IMR-90 (cell line): Measurements from ENCODE around the gene ANKRD1. TPM values are rescaled to one million over a fixed set of nuclear protein-coding genes. Genes with fewer than 3 reads are reported as not detected.

Experiments
- ATAC-seq: fragments of 200-7000 bp; cut with Tn5 transposase; 2 replicates; pipeline ENCODE4 v1.9.1; 2020; ENCODE audit warnings: low read depth, mild to moderate bottlenecking, moderate library complexity
- BruUV-seq: library from RNA; stranded (reverse); fragments of 400-500 nt; replicated peaks from 2 replicates; lab custom pipeline; 2021; lab: Mats Ljungman, UMichigan
- CTCF ChIA-PET: fragments of 300-600 bp; formaldehyde crosslinking; extraction: SDS; loops from one replicate; lab custom pipeline; 2021; ENCODE audit warnings: antibody characterized with exemption; lab: Yijun Ruan, JAX
- POLR2A ChIA-PET: fragments of 300-600 bp; sonication (Branson Sonifier 250); formaldehyde crosslinking; loops from one replicate; lab custom pipeline; 2022; ENCODE audit warnings: antibody characterized with exemption; ENCODE audit not compliant: unreplicated experiment; lab: Charles Lee
- DNase-seq: peaks from one replicate; pipeline ENCODE4 v3.0.0; 2013
- H2AFZ ChIP-seq: replicated peaks from 2 replicates; pipeline ENCODE3; 2013; ENCODE audit warnings: low read length, mild to moderate bottlenecking; ENCODE audit not compliant: poor library complexity
- H2AK5ac ChIP-seq: 2 replicates; pipeline ENCODE4 v1.6.1; 2013; ENCODE audit warnings: low read depth, low read length, inconsistent platforms
- H2AK9ac ChIP-seq: replicated peaks from 2 replicates; pipeline ENCODE3; 2013; ENCODE audit warnings: mild to moderate bottlenecking, low read depth, low read length, moderate library complexity; ENCODE audit not compliant: poor library complexity
- H2BK120ac ChIP-seq: 2 replicates; pipeline ENCODE4 v1.6.1; 2013; ENCODE audit warnings: low read depth, low read length, inconsistent platforms
- H2BK15ac ChIP-seq: 3 replicates; pipeline ENCODE4 v1.6.1; 2013; ENCODE audit warnings: low read depth, low read length, inconsistent platforms
- H2BK20ac ChIP-seq: 2 replicates; pipeline ENCODE4 v1.6.1; 2013; ENCODE audit warnings: low read depth, mild to moderate bottlenecking, inconsistent platforms, low read length, moderate library complexity
- H2BK5ac ChIP-seq: 2 replicates; pipeline ENCODE4 v1.6.1; 2013; ENCODE audit warnings: mild to moderate bottlenecking, low read depth, low read length, inconsistent platforms; ENCODE audit not compliant: poor library complexity, severe bottlenecking
- H3K14ac ChIP-seq: replicated peaks from 2 replicates; pipeline ENCODE4 v1.6.1; 2013; ENCODE audit warnings: low read depth, low read length, inconsistent platforms
- H3K18ac ChIP-seq: 2 replicates; pipeline ENCODE4 v1.6.1; 2013; ENCODE audit warnings: low read depth, low read length, control low read depth
- H3K23ac ChIP-seq: 2 replicates; pipeline ENCODE4 v1.6.1; 2013; ENCODE audit warnings: low read depth, low read length, inconsistent platforms
- H3K27ac ChIP-seq: 2 replicates; pipeline ENCODE4 v1.5.1; 2013; ENCODE audit warnings: mild to moderate bottlenecking, control low read depth, low read length; ENCODE audit not compliant: insufficient read depth
- H3K27me3 ChIP-seq: 2 replicates; pipeline ENCODE4 v1.6.1; 2013; ENCODE audit warnings: low read length; ENCODE audit not compliant: control insufficient read depth, insufficient read depth
- H3K36me3 ChIP-seq: 2 replicates; pipeline ENCODE4 v1.6.1; 2013; ENCODE audit warnings: low read length, mixed read lengths; ENCODE audit not compliant: control insufficient read depth, insufficient read depth
- H3K4ac ChIP-seq: 2 replicates; pipeline ENCODE4 v1.6.1; 2013; ENCODE audit warnings: low read depth, low read length, inconsistent platforms
- H3K4me1 ChIP-seq: 2 replicates; pipeline ENCODE4 v1.6.1; 2013; ENCODE audit warnings: low read length, mixed read lengths; ENCODE audit not compliant: control insufficient read depth, insufficient read depth
- H3K4me2 ChIP-seq: 2 replicates; pipeline ENCODE4 v1.6.1; 2013; ENCODE audit warnings: low read depth, mild to moderate bottlenecking, control low read depth, low read length, moderate library complexity
- H3K4me3 ChIP-seq: 2 replicates; pipeline ENCODE4 v1.5.1; 2013; ENCODE audit warnings: low read depth, mild to moderate bottlenecking, control low read depth, low read length, moderate library complexity; ENCODE audit not compliant: insufficient read depth
- H3K56ac ChIP-seq: 2 replicates; pipeline ENCODE4 v1.6.1; 2013; ENCODE audit warnings: low read length, inconsistent platforms; ENCODE audit not compliant: insufficient read depth; ENCODE audit errors: extremely low read depth
- H3K79me1 ChIP-seq, 2 experiments: 2 replicates each; pipeline ENCODE4 v1.6.1; 2013; ENCODE audit warnings: low read length in 2 of 2, inconsistent platforms in 1 of 2, low read depth in 1 of 2
- H3K9ac ChIP-seq: 2 replicates; pipeline ENCODE4 v1.6.1; 2013; ENCODE audit warnings: low read depth, low read length, control low read depth
- H3K9me1 ChIP-seq: 2 replicates; pipeline ENCODE4 v1.6.1; 2013; ENCODE audit warnings: low read length, inconsistent platforms; ENCODE audit not compliant: insufficient read depth
- H3K9me3 ChIP-seq: 2 replicates; pipeline ENCODE4 v1.6.1; 2013; ENCODE audit warnings: low read length; ENCODE audit not compliant: control insufficient read depth, insufficient read depth
- H4K20me1 ChIP-seq: 2 replicates; pipeline ENCODE4 v1.6.1; 2013; ENCODE audit warnings: low read length, inconsistent platforms; ENCODE audit not compliant: insufficient read depth
- H4K5ac ChIP-seq: 2 replicates; pipeline ENCODE4 v1.6.1; 2013; ENCODE audit warnings: mild to moderate bottlenecking, low read depth, low read length, control low read depth
- H4K8ac ChIP-seq, 2 experiments: 2 replicates each; pipeline ENCODE4 v1.6.1; 2013; ENCODE audit warnings: low read depth in 2 of 2, low read length in 2 of 2, control low read depth in 1 of 2, inconsistent platforms in 1 of 2
- H4K91ac ChIP-seq: 2 replicates; pipeline ENCODE4 v1.6.1; 2013; ENCODE audit warnings: low read depth, low read length, inconsistent platforms; ENCODE audit not compliant: insufficient read depth
- BHLHE40 ChIP-seq: fragments of 150-350 bp; IDR thresholded peaks from 2 replicates; pipeline ENCODE4 v1.6.1; 2016; ENCODE audit warnings: mild to moderate bottlenecking, low read depth, low read length
- CEBPB ChIP-seq: IDR thresholded peaks from 2 replicates; pipeline ENCODE4 v1.6.1; 2012; ENCODE audit warnings: low read depth, low read length, improper control_type of control experiment
- CHD1 ChIP-seq: IDR thresholded peaks from 2 replicates; pipeline ENCODE4 v1.6.1; 2012; ENCODE audit warnings: low read depth, low read length, improper control_type of control experiment
- CTCF ChIP-seq: conservative IDR thresholded peaks from 2 replicates; pipeline ENCODE4 v1.5.1; 2012; ENCODE audit warnings: mild to moderate bottlenecking, low read depth, low read length, improper control_type of control experiment
- ELK1 ChIP-seq: fragments of 150-350 bp; IDR thresholded peaks from 2 replicates; pipeline ENCODE4 v1.6.1; 2016; ENCODE audit warnings: low read depth, mild to moderate bottlenecking, low read length, moderate library complexity, borderline replicate concordance
- FOS ChIP-seq: fragments of 150-350 bp; IDR thresholded peaks from 2 replicates; pipeline ENCODE4 v1.6.1; 2016; ENCODE audit warnings: low read depth, low read length
- MAFK ChIP-seq: IDR thresholded peaks from 2 replicates; pipeline ENCODE4 v1.6.1; 2012; ENCODE audit warnings: low read depth, low read length, improper control_type of control experiment
- MAZ ChIP-seq: IDR thresholded peaks from 2 replicates; pipeline ENCODE4 v1.6.1; 2012; ENCODE audit warnings: low read depth, mild to moderate bottlenecking, low read length, improper control_type of control experiment, moderate library complexity, borderline replicate concordance
- MXI1 ChIP-seq: IDR thresholded peaks from 2 replicates; pipeline ENCODE4 v1.6.1; 2012; ENCODE audit warnings: low read depth, mild to moderate bottlenecking, low read length, moderate library complexity, borderline replicate concordance
- NFE2L2 ChIP-seq: fragments of 150-350 bp; IDR thresholded peaks from 2 replicates; pipeline ENCODE4 v1.6.1; 2016; ENCODE audit warnings: low read depth, mild to moderate bottlenecking, low read length
- POLR2A ChIP-seq: IDR thresholded peaks from 2 replicates; pipeline ENCODE4 v1.6.1; 2012; ENCODE audit warnings: mild to moderate bottlenecking, low read depth, low read length
- RAD21 ChIP-seq: IDR thresholded peaks from 2 replicates; pipeline ENCODE4 v1.6.1; 2012; ENCODE audit warnings: low read length, improper control_type of control experiment
- RCOR1 ChIP-seq: IDR thresholded peaks from 2 replicates; pipeline ENCODE4 v1.6.1; 2012; ENCODE audit warnings: mild to moderate bottlenecking, low read length, improper control_type of control experiment; ENCODE audit not compliant: insufficient replicate concordance
- RFX5 ChIP-seq: IDR thresholded peaks from 2 replicates; pipeline ENCODE4 v1.8.0; 2012; ENCODE audit warnings: low read depth, mild to moderate bottlenecking, low read length, moderate library complexity
- SMC3 ChIP-seq: fragments of 150-350 bp; IDR thresholded peaks from 2 replicates; pipeline ENCODE4 v1.6.1; 2016; ENCODE audit warnings: low read depth, mild to moderate bottlenecking, antibody characterized with exemption, low read length, moderate library complexity
- USF2 ChIP-seq: fragments of 150-350 bp; IDR thresholded peaks from 2 replicates; pipeline ENCODE4 v1.6.1; 2017; ENCODE audit warnings: mild to moderate bottlenecking, antibody characterized with exemption, low read length, low read depth
- WGBS, 2 experiments: methylation state at CpG; one replicate each; pipeline versions ENCODE4 v1.1.5 to v1.1.7; 2013; ENCODE audit warnings: missing lambda C conversion rate in 2 of 2; ENCODE audit not compliant: insufficient read length in 1 of 2; ENCODE audit errors: extremely low coverage in 2 of 2; 5-methylcytosine and 5-hydroxymethylcytosine counted together
- dilution Hi-C: fragments of 300-500 bp; cut with HindIII; formaldehyde crosslinking; loops from one replicate; pipeline ENCODE4 v1.14.3; 2018; ENCODE audit warnings: low sequenced_read_pairs; ENCODE audit not compliant: unreplicated experiment
- in situ Hi-C: fragments of 300-500 bp; cut with MboI; formaldehyde crosslinking; loops from 3 replicates; pipeline ENCODE4 v1.14.3; 2019; ENCODE audit warnings: low sequenced_read_pairs, inconsistent platforms, mixed read lengths
- intact Hi-C: fragments of 100-400 bp; cut with micrococcal nuclease; formaldehyde crosslinking; loops from 2 replicates; pipeline ENCODE4 v1.10.0; 2022
- polyA plus RNA-seq, 3 experiments: library from polyadenylated mRNA; depleted of rRNA; stranded (reverse); fragments of >200 nt; gene quantifications; 2 replicates each; pipeline ENCODE4 v1.2.3, GENCODE V29; 2012; ENCODE audit warnings: low replicate concordance in 1 of 3
- total RNA-seq: library from RNA; depleted of rRNA; stranded (reverse); fragments of >200 nt; gene quantifications from 2 replicates; pipeline ENCODE4 v1.2.3, GENCODE V29; 2012

Gene ANKRD1
- total and polyA plus RNA-seq, 2 of the 4 experiments (the other 2 are of a cell fraction) = 7.4 to 10.8 TPM

GRCh38 chr10:90958781-90959180, 37.9 kb upstream of the ANKRD1 start:
- Histone ChIP-seq H2AFZ (no peak overlapping the region), H3K18ac (no peak overlapping the region), H2BK5ac (no peak overlapping the region), H3K79me1 (no peaks in the 10 kb centered on the region), H3K4ac (no peak overlapping the region), H3K9ac (no peak overlapping the region), H2BK15ac (no peak overlapping the region; the same call in 2 of the 3 replicates), H2AK5ac (0 out of 2 replicates have a peak overlapping the region, but pooled peaks have one; percentile 10), H4K5ac (no peak overlapping the region), H2BK20ac (no peak overlapping the region), H3K4me1 (peaks cover 3% of the 10 kb centered on the region; the same call in 1 of the 2 replicates), H3K4me2 (no peak overlapping the region), H3K23ac (no peak overlapping the region), H3K9me3 (no peaks in the 10 kb centered on the region), H2AK9ac (no peak overlapping the region), H3K56ac (no peak overlapping the region), H4K91ac (peak overlapping the region; percentile 35; the same call in 1 of the 2 replicates), H2BK120ac (no peak overlapping the region), H3K36me3 (no peaks in the 10 kb centered on the region), H4K8ac (no peak overlapping the region), H3K27me3 (no peaks in the 10 kb centered on the region), H3K9me1 (peaks cover 7% of the 10 kb centered on the region), H3K4me3 (no peak overlapping the region), H3K27ac (no peak overlapping the region), H4K20me1 (no peaks in the 10 kb centered on the region), H3K14ac (no peak overlapping the region)
- in situ Hi-C loops (no loop called here), dilution Hi-C loops (no loop called here), intact Hi-C loops (no loop called here)
- DNase-seq (no peak), ATAC-seq (no peak)
- CTCF ChIA-PET = no interaction called here
- WGBS, 2 experiments = no CpG with 5 or more reads among the region's 6 CpGs
- TF ChIP-seq MAZ (no peak), BHLHE40 (no peak), MAFK (no peak), ELK1 (no peak), USF2 (no peak), MXI1 (no peak), RAD21 (no peak), CHD1 (no peak), RFX5 (no peak), CEBPB (no peak), NFE2L2 (no peak), POLR2A (no peak), FOS (no peak), SMC3 (no peak), CTCF (no peak), RCOR1 (no peak)
- POLR2A ChIA-PET = no interaction called here
- no TSS peak for BruUV-seq
